ENCODE results near the gene JADE1.

- no peak for TF ChIP-seq CTCF (IDR thresholded peaks at IDR 0.05)
- no peak for TF ChIP-seq POLR2AphosphoS5 (IDR thresholded peaks at IDR 0.05)
Measured at GRCh38 chr4:128907981-128908380, 98.5 kb downstream of the JADE1 start.
